ENCODE results near the gene TTC16. TPM values are rescaled to one million over a fixed set of nuclear protein-coding genes. Genes with fewer than 3 reads are reported as not detected.
A peak's percentile ranks its signal among the peaks of the same experiment; 100 is the strongest.

Gene TTC16, protein sequence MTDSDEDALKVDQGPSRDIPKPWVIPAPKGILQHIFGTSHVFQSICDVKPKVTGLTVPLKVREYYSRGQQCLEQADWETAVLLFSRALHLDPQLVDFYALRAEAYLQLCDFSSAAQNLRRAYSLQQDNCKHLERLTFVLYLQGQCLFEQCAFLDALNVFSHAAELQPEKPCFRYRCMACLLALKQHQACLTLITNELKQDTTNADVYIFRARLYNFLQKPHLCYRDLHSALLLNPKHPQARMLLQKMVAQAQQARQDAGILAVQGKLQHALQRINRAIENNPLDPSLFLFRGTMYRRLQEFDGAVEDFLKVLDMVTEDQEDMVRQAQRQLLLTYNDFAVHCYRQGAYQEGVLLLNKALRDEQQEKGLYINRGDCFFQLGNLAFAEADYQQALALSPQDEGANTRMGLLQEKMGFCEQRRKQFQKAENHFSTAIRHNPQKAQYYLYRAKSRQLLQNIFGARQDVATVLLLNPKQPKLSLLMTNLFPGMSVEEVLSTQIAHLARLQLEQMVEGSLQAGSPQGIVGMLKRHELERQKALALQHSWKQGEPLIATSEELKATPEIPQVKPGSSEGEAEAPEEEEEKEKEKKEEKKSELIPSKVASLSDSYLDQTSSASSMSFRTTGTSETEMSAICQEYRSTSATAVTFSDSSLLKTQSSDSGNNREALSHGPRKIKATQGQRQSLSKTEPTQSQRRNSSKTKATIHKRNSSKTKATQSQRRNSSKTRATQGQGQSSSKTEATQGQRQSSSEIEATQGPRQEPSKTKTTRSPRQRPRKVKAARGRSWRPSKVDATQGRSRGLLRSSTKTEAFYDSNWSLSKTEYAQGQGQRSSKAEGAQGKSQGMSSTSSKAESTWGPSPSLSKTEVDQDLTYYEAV
- not detected in 2 replicates for total RNA-seq

DNA sequence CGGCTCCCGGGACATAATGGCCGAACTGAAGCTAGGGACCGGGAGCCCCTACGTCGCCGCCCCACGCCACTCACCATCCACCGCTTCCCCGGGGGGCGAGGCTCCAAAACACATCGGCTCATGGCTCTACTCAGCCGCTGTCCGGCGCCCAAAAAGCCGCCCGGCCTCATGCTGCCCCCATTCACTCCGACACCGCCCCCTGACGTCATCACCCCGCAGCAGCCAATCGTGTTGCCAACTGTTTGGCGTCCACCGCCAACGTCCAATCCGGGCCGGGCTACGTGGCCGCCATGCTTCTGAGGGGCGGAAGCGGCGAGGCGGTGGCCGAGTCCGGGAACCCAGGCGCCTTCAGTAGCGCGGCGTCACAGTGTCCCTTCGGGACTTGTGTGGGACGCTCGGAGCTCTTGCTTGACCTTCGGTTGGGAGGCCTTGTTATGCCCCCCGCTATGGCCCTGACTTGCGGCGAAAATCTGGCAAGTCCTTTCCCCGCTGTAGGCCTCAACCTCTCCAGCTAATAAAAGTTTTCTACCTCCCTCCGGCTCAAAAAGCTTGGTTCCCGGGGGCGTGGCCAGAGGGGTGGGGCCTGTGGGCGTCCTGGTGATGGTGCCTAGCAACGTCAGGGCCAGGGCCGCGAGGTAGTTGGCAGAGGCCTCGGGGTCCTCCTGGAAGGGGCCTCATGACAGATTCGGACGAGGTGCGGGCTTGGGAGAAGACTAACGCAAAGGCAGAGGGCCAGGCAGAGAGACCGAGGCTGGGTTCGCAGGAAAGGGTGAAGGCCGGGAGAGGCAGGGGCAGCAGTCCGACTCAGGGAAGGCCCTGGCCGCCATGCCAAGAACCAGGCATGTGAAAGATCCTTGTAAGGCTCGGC lies at the start of gene TTC16, which contains the start of gene PTRH1:
TTC16 (plus strand) TSS at position 610 of the 868 bp plus-strand sequence; CDS start at position 677, 67 bp downstream.
PTRH1 (minus strand) TSS at position 194 of the 868 bp plus-strand sequence; CDS start at position 170, 24 bp downstream.
- H3K4me3 Mint-ChIP-seq: peak within 1 kb of the TSS; percentile 100
- DNase-seq: peak; percentile 97
- CTCF ChIA-PET: interaction anchor here (1.1 to 2.0 kb wide), 2 partner anchors 19 to 154 kb away, joined by 5 to 9 read pairs; partner anchors contain the start of gene TOR2A
- POLR2A ChIA-PET: interaction anchor here (0.6 to 1.4 kb wide), 12 partner anchors 9 to 356 kb away, joined by 3 to 13 read pairs (median 3); partner anchors contain the start of genes CFAP157, LRSAM1, RPL12 and SH2D3C
- H3K36me3 Mint-ChIP-seq (ENCODE audit: low read depth): peaks cover 3% of the 10 kb centered on the region
- TF ChIP-seq, protein P1, sequence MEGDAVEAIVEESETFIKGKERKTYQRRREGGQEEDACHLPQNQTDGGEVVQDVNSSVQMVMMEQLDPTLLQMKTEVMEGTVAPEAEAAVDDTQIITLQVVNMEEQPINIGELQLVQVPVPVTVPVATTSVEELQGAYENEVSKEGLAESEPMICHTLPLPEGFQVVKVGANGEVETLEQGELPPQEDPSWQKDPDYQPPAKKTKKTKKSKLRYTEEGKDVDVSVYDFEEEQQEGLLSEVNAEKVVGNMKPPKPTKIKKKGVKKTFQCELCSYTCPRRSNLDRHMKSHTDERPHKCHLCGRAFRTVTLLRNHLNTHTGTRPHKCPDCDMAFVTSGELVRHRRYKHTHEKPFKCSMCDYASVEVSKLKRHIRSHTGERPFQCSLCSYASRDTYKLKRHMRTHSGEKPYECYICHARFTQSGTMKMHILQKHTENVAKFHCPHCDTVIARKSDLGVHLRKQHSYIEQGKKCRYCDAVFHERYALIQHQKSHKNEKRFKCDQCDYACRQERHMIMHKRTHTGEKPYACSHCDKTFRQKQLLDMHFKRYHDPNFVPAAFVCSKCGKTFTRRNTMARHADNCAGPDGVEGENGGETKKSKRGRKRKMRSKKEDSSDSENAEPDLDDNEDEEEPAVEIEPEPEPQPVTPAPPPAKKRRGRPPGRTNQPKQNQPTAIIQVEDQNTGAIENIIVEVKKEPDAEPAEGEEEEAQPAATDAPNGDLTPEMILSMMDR (IDR thresholded peaks at IDR 0.05): no peak
- no peaks in the 10 kb centered on the region for H3K9me3 Mint-ChIP-seq
- H3K4me1 Mint-ChIP-seq: peaks cover 21% of the 10 kb centered on the region
- H3K27ac Mint-ChIP-seq: peak within 1 kb of the TSS; percentile 92
- intact Hi-C loops (cut with micrococcal nuclease): loop anchor here (1.0 to 2.0 kb wide), 7 partner anchors 16 to 265 kb away; partner anchors contain the start of genes LRSAM1, RPL12, ST6GALNAC4 and STXBP1
- peak; percentile 96 for ATAC-seq (ENCODE audit: low read depth)
- no peaks in the 10 kb centered on the region for H3K27me3 Mint-ChIP-seq

DNA sequence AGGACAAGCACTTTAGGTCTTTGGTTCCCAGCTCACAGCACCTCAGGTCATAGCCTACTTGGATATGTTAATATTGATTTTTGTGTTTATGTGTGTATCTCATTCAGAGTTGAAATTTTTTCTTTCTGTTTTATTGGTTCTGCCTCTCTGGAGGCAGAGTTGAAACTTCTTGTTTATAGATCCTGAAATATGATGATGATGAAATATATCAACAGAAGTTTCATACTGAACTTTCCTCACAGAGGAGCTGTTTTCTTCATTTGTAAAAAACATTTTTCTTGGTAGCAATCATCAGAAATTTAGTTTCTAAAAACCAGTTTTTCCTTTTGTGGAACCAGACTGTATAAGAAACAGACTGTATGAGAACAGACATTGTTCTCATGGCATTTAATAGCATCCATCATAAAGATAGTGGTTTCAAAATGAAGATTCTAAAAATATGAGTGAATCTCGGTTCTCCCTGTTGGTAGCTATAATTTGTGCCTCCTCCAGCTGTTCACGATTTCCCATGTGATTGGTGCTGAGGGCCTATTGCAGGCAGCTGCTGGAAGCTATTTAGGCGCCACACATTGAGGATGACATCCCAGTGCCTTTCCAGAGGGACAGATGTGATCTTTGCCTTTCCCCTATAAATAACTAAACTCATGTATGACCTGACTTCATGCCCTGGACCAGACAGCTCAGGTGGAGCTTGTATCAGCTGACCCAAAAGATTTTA lies 48.6 kb upstream of the TTC16 start:
- no peak overlapping the region for H3K4me3 Mint-ChIP-seq
- DNase-seq: no peak
- no peak overlapping the region for H3K27ac Mint-ChIP-seq

DNA sequence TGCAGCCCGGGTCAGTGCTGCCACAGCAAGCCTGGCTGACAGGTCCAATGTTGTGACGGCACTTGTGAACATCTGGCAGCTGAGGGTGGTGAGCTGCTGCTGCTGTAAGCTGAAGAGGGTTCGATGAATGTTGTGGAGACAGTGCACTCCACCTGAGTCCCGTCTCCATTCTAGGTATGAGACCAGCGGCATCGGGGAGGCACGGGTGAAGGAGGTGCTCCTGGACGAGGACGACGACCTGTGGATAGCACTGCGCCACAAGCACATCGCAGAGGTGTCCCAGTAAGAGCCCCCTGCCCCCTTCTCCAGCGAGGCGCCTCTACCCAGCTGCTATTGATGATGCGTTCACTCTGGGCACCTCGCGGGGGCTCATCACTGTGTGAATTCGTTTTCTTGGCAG lies 48.0 kb upstream of the TTC16 start:
- intact Hi-C loops (cut with micrococcal nuclease): no loop called here
- POLR2A ChIA-PET: no interaction called here
- CTCF ChIA-PET: no interaction called here
- Mint-ChIP-seq H3K27me3 (peaks cover 21% of the 10 kb centered on the region), H3K4me1 (no peaks in the 10 kb centered on the region), H3K27ac (no peak overlapping the region), H3K9me3 (no peaks in the 10 kb centered on the region), H3K4me3 (no peak overlapping the region), H3K36me3 (ENCODE audit: low read depth) (no peaks in the 10 kb centered on the region)
- TF ChIP-seq, protein P1 (IDR thresholded peaks at IDR 0.05): no peak
- no peak for DNase-seq
- no peak for ATAC-seq (ENCODE audit: low read depth)

More for the DNA sequence above, 48.6 kb upstream of the TTC16 start:
- H3K4me1 Mint-ChIP-seq: no peaks in the 10 kb centered on the region
- no peak for ATAC-seq (ENCODE audit: low read depth)
- POLR2A ChIA-PET: no interaction called here
- H3K9me3 Mint-ChIP-seq: no peaks in the 10 kb centered on the region
- TF ChIP-seq, protein P1 (IDR thresholded peaks at IDR 0.05): no peak
- intact Hi-C loops (cut with micrococcal nuclease): no loop called here
- no peaks in the 10 kb centered on the region for H3K36me3 Mint-ChIP-seq (ENCODE audit: low read depth)
- peaks cover 25% of the 10 kb centered on the region for H3K27me3 Mint-ChIP-seq
- CTCF ChIA-PET: no interaction called here

DNA sequence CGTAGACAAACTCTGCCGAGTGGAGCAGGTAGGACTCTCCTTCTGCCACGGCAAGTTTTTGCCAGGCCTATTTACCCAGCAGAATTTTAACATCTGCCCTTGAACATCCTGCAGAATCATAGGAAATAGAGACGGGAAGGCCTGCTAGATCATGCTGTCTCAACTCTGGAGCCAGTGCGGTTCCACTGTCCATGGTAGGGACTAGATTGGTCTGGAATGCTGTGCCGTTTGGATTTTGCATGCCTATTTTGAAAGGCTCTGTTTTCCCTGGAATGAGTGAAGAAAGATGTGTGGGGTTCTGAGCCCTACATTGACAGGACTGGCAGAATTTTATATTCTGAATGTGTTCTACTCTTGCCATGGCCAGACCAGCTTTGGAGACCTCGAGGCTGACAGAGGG lies 42.6 kb upstream of the TTC16 start:
- H3K27ac Mint-ChIP-seq: no peak overlapping the region
- H3K27me3 Mint-ChIP-seq: peaks cover 3% of the 10 kb centered on the region
- no peaks in the 10 kb centered on the region for H3K9me3 Mint-ChIP-seq
- H3K4me3 Mint-ChIP-seq: no peak overlapping the region
- POLR2A ChIA-PET: no interaction called here
- H3K36me3 Mint-ChIP-seq (ENCODE audit: low read depth): no peaks in the 10 kb centered on the region
- CTCF ChIA-PET: no interaction called here
- TF ChIP-seq, protein P1 (IDR thresholded peaks at IDR 0.05): no peak
- DNase-seq (no peak), ATAC-seq (ENCODE audit: low read depth) (no peak)
- intact Hi-C loops (cut with micrococcal nuclease): no loop called here
- H3K4me1 Mint-ChIP-seq: no peaks in the 10 kb centered on the region
